Measurements from ENCODE around the gene TAS2R10.

GRCh38 chr12:10867381-10867780 lies 41.2 kb upstream of the TAS2R10 start:
- TF ChIP-seq POLR2A (IDR thresholded peaks at IDR 0.05; ENCODE audit: low read depth, low read length) = no peak
- TF ChIP-seq POLR2AphosphoS5 (IDR thresholded peaks at IDR 0.05; ENCODE audit: low read depth, low read length) = no peak
- no peak for TF ChIP-seq TAF1 (IDR thresholded peaks at IDR 0.05; ENCODE audit: borderline replicate concordance, low read depth, low read length)

Measured in GM12892 (cell line).